HCT116 (cell line): ENCODE results near the gene LDLRAD4.

Source experiments
- ELF1 ChIP-seq: IDR thresholded peaks from 2 replicates; pipeline ENCODE4 v1.6.1; 2012; ENCODE audit warnings: low read depth, borderline replicate concordance
- EZH2 ChIP-seq: fragments of 200-600 bp; sonication (generic); IDR thresholded peaks from 2 replicates; pipeline ENCODE4 v1.6.1; 2017; ENCODE audit warnings: antibody characterized with exemption, mixed run types
- EZH2phosphoT487 ChIP-seq: fragments of 200-600 bp; IDR thresholded peaks from 2 replicates; pipeline ENCODE4 v1.6.1; 2018; ENCODE audit warnings: antibody characterized with exemption, borderline replicate concordance
- POLR2A ChIP-seq: IDR thresholded peaks from 2 replicates; pipeline ENCODE4 v1.7.0; 2011; ENCODE audit warnings: borderline replicate concordance; ENCODE audit not compliant: insufficient read depth, insufficient read length; ENCODE audit errors: extremely low read depth
- POLR2AphosphoS5 ChIP-seq: IDR thresholded peaks from 2 replicates; pipeline ENCODE4 v1.6.1; 2011; ENCODE audit warnings: mild to moderate bottlenecking, low read depth, low read length, moderate library complexity
- SIN3A ChIP-seq: IDR thresholded peaks from 2 replicates; pipeline ENCODE4 v1.6.1; 2012; ENCODE audit warnings: low read depth
- YY1 ChIP-seq: IDR thresholded peaks from 2 replicates; pipeline ENCODE4 v1.6.1; 2011; ENCODE audit warnings: low read length, low read depth, moderate library complexity, mild to moderate bottlenecking; ENCODE audit not compliant: insufficient replicate concordance; ENCODE audit errors: extremely low read depth
- ZFX ChIP-seq: fragments of 450-650 bp; IDR thresholded peaks from 2 replicates; pipeline ENCODE4 v1.6.1; 2017
- ZNF274 ChIP-seq: fragments of 200-500 bp; sonication (Bioruptor generic); IDR thresholded peaks from 2 replicates; pipeline ENCODE4 v1.6.1; 2014; ENCODE audit warnings: mild to moderate bottlenecking, low read depth, low read length, inconsistent platforms
- TF ChIP-seq, protein P1 (sequence below): IDR thresholded peaks from 2 replicates; pipeline ENCODE4 v1.6.1; 2012
- TF ChIP-seq, protein P2 (sequence below), 3 experiments: fragments of 200-600 bp in 1 of 3; sonication (generic) in 1 of 3; IDR thresholded peaks in 2 of 3; conservative IDR thresholded peaks in 1 of 3; 2 replicates each; pipeline ENCODE4 v1.5.1; 2012 to 2017; ENCODE audit warnings: low read depth in 2 of 3, low read length in 2 of 3, antibody characterized with exemption in 1 of 3, borderline replicate concordance in 1 of 3, control low read depth in 1 of 3, mild to moderate bottlenecking in 1 of 3, mixed read lengths in 1 of 3, mixed run types in 1 of 3, moderate library complexity in 1 of 3; ENCODE audit not compliant: insufficient read depth in 1 of 3

DNA sequence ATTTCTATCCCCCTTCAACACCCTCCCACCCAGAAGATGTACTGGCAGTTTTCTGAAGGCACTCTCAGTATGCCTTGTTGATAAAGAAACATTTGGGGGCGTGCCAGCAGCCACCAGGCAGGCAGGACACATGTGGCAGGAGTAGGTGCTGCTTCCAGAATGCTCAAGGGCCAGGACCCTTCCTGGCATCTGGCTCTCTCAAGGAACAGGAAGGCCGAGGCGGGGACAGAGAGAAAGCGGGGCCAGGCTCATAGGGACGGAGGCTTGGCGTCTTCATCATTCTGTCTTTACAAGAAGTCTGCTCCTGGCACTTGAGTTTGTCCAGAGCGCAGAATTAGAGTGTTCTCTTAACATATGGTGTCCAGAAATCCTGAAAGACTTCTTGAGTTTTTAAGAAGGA lies 386.2 kb downstream of the LDLRAD4 start:
- TF ChIP-seq EZH2 (no peak), POLR2AphosphoS5 (no peak), SIN3A (no peak), ZNF274 (no peak), ELF1 (no peak), ZFX (no peak), EZH2phosphoT487 (no peak), POLR2A (no peak), YY1 (no peak)
- TF ChIP-seq, protein P1, sequence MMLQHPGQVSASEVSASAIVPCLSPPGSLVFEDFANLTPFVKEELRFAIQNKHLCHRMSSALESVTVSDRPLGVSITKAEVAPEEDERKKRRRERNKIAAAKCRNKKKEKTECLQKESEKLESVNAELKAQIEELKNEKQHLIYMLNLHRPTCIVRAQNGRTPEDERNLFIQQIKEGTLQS, result no peak
- TF ChIP-seq, protein P2, sequence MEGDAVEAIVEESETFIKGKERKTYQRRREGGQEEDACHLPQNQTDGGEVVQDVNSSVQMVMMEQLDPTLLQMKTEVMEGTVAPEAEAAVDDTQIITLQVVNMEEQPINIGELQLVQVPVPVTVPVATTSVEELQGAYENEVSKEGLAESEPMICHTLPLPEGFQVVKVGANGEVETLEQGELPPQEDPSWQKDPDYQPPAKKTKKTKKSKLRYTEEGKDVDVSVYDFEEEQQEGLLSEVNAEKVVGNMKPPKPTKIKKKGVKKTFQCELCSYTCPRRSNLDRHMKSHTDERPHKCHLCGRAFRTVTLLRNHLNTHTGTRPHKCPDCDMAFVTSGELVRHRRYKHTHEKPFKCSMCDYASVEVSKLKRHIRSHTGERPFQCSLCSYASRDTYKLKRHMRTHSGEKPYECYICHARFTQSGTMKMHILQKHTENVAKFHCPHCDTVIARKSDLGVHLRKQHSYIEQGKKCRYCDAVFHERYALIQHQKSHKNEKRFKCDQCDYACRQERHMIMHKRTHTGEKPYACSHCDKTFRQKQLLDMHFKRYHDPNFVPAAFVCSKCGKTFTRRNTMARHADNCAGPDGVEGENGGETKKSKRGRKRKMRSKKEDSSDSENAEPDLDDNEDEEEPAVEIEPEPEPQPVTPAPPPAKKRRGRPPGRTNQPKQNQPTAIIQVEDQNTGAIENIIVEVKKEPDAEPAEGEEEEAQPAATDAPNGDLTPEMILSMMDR (IDR thresholded peaks at IDR 0.05 in 2 of 3, conservative IDR thresholded peaks at IDR 0.05 in 1 of 3; ENCODE audit: borderline replicate concordance in 1 of 3, insufficient read depth in 1 of 3, low read depth in 2 of 3, low read length in 2 of 3), result no peak
